Measurements from ENCODE around the gene ABCA7. TPM values are rescaled to one million over a fixed set of nuclear protein-coding genes. Genes with fewer than 3 reads are reported as not detected.
"Not testable (repeated sequence)": the region's sequence is repeated elsewhere in the genome, so short reads cannot be mapped to it uniquely, and the experiment has no call there.

ABCA7 gene
- total RNA-seq, 4 donors from 2014 or later, result 10.3 to 29.8 (median 15.9) TPM

DNA sequence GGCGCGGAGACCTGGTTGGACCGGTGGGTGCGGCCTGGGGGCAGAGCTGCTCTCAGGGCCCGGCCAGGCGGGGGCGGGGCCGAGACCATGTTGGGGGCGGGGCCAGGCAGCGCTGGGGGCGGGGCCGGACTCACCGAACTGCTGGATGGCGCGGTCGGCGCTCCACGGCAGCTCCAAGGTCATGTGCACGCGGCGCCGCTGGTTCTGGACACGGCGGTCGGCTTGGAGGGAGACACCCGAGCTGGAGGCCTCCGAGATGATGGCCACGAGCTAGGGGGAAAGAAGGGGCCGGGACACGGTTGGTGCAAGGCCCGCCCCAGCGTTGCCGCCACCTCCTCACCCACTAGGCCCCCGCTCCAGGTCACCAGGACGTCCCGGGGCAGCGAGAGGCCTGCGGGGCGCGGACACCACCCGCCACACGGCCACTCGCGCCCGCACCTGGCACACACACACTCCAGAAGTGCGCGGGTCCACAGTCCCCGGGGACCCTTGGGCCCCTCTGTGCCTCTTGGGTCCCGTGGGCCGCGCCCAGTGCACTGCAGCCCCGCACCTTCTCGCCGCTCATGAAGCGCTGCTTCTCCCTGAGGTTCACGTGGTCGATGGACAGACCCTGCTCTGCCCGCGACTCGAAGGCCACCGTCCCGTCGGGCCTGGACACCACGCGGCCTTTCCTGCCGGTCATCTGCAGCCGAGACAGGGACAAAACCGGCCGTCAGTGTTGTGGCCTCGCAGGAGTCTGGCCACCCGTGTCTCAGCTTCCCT lies 72.5 kb downstream of the ABCA7 start:
- TF ChIP-seq, protein P1, sequence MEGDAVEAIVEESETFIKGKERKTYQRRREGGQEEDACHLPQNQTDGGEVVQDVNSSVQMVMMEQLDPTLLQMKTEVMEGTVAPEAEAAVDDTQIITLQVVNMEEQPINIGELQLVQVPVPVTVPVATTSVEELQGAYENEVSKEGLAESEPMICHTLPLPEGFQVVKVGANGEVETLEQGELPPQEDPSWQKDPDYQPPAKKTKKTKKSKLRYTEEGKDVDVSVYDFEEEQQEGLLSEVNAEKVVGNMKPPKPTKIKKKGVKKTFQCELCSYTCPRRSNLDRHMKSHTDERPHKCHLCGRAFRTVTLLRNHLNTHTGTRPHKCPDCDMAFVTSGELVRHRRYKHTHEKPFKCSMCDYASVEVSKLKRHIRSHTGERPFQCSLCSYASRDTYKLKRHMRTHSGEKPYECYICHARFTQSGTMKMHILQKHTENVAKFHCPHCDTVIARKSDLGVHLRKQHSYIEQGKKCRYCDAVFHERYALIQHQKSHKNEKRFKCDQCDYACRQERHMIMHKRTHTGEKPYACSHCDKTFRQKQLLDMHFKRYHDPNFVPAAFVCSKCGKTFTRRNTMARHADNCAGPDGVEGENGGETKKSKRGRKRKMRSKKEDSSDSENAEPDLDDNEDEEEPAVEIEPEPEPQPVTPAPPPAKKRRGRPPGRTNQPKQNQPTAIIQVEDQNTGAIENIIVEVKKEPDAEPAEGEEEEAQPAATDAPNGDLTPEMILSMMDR (IDR thresholded peaks at IDR 0.05), result no peak
- ATAC-seq (ENCODE audit: low FRiP score) (no peak), DNase-seq (ENCODE audit: low spot score) (no peak)

DNA sequence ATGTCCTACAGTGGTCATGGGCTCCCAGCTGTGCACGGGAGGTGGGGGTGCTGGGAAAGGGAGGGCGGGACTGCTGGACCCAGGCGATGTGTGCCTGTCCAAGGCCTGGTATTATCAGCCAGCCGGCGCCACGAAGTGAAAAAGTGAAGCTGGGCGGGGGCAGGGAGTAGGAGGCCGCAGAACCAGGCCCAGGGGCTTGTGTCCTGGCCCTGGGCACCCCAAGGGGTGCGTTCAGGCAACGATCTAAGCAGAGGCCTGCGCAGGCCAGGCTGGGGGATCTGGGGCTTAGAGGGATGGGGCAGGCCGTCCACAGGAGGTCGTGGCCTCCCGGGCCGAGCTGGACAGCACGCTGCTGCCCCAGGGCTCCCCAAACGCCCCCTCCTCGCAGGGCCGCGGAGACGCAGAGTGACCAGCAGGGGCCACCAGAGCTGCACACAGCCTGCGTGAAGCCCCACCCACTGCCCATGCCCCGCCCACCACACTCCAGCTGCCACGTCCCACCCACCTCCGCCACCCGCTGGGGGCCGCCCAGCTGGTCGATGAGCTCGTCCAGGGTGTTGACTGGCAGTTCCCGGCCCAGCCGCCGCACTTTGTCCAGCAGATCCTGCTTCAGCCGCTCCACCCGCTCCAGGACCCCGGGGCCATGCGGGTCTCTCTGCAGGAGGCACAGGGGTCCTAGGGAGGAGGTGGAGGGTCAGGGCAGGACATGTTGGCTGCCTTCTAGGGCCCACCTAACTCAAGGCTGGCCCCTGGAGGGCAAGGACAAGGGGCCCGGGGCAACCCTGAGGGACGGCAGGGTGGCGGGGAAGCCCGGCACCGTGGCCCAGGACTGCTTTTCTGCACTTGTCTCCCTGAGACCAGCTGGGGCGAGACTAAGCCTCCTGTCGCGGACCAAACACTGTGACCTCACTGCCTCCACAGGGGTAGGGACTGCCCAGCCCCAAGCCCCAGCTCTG lies 73.4 kb downstream of the ABCA7 start:
- DNase-seq (ENCODE audit: low spot score) (peak; percentile 87), ATAC-seq (ENCODE audit: low FRiP score) (peak; percentile 57)
- TF ChIP-seq, protein P1 (IDR thresholded peaks at IDR 0.05), result peak in 1 of 3 donors; percentile 62

DNA sequence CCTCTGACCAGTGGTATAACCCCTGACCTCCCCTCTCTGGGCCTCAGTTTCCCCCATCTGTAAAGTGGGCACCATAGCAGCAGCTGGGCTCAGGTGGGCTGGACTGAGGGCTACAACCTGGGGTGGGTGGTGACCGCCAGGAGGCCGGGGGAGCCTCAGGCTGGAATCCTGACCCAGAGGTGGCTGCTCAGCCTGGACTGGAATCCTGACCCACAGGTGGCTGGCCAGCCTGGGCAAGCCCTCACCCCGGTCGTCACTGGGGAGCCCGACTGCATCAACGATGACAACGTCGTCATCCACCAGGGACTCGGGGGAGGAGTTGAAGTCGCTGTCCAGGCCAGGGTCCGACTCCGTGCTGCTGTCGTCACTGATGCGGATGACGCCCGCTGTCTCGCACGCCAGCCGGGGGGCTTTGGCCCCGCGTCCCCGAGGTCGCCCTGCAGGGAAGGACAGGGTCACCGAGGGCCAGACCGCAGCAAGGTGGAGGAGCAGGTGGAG lies 74.1 kb downstream of the ABCA7 start:
- TF ChIP-seq, protein P1 (IDR thresholded peaks at IDR 0.05), result no peak
- ATAC-seq (ENCODE audit: low FRiP score), result no peak
- no peak for DNase-seq (ENCODE audit: low spot score)

DNA sequence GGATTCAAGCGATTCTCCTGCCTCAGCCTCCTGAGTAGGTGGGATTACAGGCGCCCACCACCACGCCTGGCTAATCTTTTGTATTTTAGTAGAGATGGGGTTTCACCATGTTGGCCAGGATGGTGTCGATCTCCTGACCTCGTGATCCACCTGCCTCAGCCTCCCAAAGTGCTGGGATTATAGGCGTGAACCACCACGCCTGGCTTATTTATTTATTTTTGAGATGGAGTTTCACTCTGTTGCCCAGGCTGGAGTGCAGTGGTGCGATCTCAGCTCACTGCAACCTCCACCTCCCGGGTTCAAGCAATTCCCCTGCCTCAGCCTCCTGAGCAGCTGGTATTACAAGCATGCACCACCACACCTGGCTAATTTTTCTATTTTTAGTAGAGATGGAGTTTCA lies 74.8 kb downstream of the ABCA7 start:
- not testable (repeated sequence) for DNase-seq (ENCODE audit: low spot score); ATAC-seq (ENCODE audit: low FRiP score)

Small RNAs within 50 kb of the gene (small RNA-seq; reads per million reads assigned to genes)
- gene RNU6-2, result not detected

Other genes with a start within 250 kb of the ABCA7 start
- gene PTBP1, start 242.7 kb upstream of the ABCA7 start, total RNA-seq, result 100 to 1,000 TPM; 106 to 195 (median 137) TPM
- not detected for gene PLPPR3, start 218.2 kb upstream of the ABCA7 start, total RNA-seq
- 1 to 10 TPM in 1 of 4 donors, not detected in 3; 1.1 TPM for gene AZU1, start 212.3 kb upstream of the ABCA7 start, total RNA-seq
- gene PRTN3, start 199.1 kb upstream of the ABCA7 start, total RNA-seq, result not detected
- 1 to 10 TPM in 2 of 4 donors, under 1 TPM in 1, not detected in 1; 0.72 to 7.7 (median 1.0) TPM for gene ELANE, start 187.8 kb upstream of the ABCA7 start, total RNA-seq
- 1,000 to 10,000 TPM; 1,367 to 3,469 (median 2,171) TPM for gene CFD, start 180.4 kb upstream of the ABCA7 start, total RNA-seq
- gene MED16, start 146.9 kb upstream of the ABCA7 start, total RNA-seq, result 10 to 100 TPM; 20.1 to 34.0 (median 24.5) TPM
- not detected for gene RNU6-9, start 146.6 kb upstream of the ABCA7 start, total RNA-seq
- 10 to 100 TPM; 27.1 to 55.2 (median 44.4) TPM for gene R3HDM4, start 126.9 kb upstream of the ABCA7 start, total RNA-seq
- gene KISS1R, start 122.8 kb upstream of the ABCA7 start, total RNA-seq, result under 1 TPM in 1 of 4 donors, not detected in 3; 0.24 TPM
- 10 to 100 TPM in 2 of 4 donors, 1 to 10 TPM in 2; 3.7 to 15.1 (median 7.7) TPM for gene ARID3A, start 114.1 kb upstream of the ABCA7 start, total RNA-seq
- 10 to 100 TPM; 22.8 to 69.4 (median 37.5) TPM for gene WDR18, start 55.8 kb upstream of the ABCA7 start, total RNA-seq
- under 1 TPM in 1 of 4 donors, not detected in 3; 0.24 TPM for gene GRIN3B, start 39.7 kb upstream of the ABCA7 start, total RNA-seq
- 100 to 1,000 TPM; 112 to 164 (median 161) TPM for gene TMEM259, start 19.0 kb upstream of the ABCA7 start, total RNA-seq
- gene RNU6-2, start 18.6 kb upstream of the ABCA7 start, total RNA-seq, result not detected
- 10 to 100 TPM; 39.6 to 75.4 (median 60.8) TPM for gene CNN2, start 13.5 kb upstream of the ABCA7 start, total RNA-seq
- 10 to 100 TPM; 21.4 to 97.6 (median 36.3) TPM for gene ARHGAP45, start 27.1 kb downstream of the ABCA7 start, total RNA-seq
- 100 to 1,000 TPM; 151 to 216 (median 188) TPM for gene POLR2E, start 55.3 kb downstream of the ABCA7 start, total RNA-seq
- gene GPX4, start 63.9 kb downstream of the ABCA7 start, total RNA-seq, result 1,000 to 10,000 TPM in 1 of 4 donors, 100 to 1,000 TPM in 3; 429 to 1,640 (median 892) TPM
- 100 to 1,000 TPM in 1 of 4 donors, 10 to 100 TPM in 3; 33.1 to 208 (median 61.9) TPM for gene SBNO2, start 134.2 kb downstream of the ABCA7 start, total RNA-seq
- 10 to 100 TPM; 38.0 to 48.4 (median 44.2) TPM for gene STK11, start 165.7 kb downstream of the ABCA7 start, total RNA-seq
- 10 to 100 TPM in 1 of 4 donors, 1 to 10 TPM in 1, under 1 TPM in 1, not detected in 1; 0.63 to 19.6 (median 2.2) TPM for gene CBARP, start 197.9 kb downstream of the ABCA7 start, total RNA-seq
- gene ATP5F1D, start 201.6 kb downstream of the ABCA7 start, total RNA-seq, result 10 to 100 TPM; 46.4 to 76.0 (median 60.2) TPM
- gene MIDN, start 208.5 kb downstream of the ABCA7 start, total RNA-seq, result 10 to 100 TPM; 24.5 to 68.6 (median 44.1) TPM
- 100 to 1,000 TPM; 292 to 484 (median 372) TPM for gene CIRBP, start 229.2 kb downstream of the ABCA7 start, total RNA-seq
- gene FAM174C, start 235.4 kb downstream of the ABCA7 start, total RNA-seq, result 10 to 100 TPM; 47.2 to 69.1 (median 59.3) TPM
- gene EFNA2, start 245.8 kb downstream of the ABCA7 start, total RNA-seq, result not detected